Retina (tissue), 1 donor: Measurements from ENCODE around the gene NGEF.

ENCODE experiments used
- DNase-seq: peaks from one replicate; pipeline ENCODE4 v3.0.0-alpha.2; 2016

NGEF gene

DNA sequence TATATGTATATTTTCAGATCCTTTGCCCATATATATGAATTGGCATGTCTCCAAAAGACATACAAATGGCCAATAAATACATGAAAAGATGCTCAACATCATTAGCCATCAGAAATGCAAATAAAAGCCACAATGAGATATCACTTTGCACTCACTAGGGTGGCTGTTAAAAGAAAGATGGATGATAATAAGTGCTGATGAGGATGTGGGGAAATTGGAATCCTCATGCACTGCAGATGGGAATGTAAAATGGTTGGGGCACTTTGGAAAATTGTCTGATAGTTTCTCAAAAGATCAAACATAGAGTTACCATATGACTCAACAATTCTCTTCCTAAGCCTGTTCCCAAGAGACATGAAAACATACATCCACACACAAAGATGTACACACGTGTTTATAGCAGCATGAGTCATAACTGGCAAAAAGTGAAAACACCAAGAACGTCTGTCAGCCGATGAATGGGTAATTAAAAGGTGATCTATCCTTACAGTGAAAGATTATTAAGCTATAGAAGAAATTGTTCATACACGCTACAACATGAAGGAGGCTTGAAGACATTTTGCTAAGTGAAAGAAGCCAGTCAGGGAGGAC is 19.7 kb downstream of the NGEF start:
- DNase-seq = no peak

- no peak for DNase-seq
Observed at GRCh38 chr2:232986155-232986554, 26.9 kb downstream of the NGEF start.

GRCh38 chr2:232984451-232985207 is 28.4 kb downstream of the NGEF start:
- DNase-seq = no peak

DNA sequence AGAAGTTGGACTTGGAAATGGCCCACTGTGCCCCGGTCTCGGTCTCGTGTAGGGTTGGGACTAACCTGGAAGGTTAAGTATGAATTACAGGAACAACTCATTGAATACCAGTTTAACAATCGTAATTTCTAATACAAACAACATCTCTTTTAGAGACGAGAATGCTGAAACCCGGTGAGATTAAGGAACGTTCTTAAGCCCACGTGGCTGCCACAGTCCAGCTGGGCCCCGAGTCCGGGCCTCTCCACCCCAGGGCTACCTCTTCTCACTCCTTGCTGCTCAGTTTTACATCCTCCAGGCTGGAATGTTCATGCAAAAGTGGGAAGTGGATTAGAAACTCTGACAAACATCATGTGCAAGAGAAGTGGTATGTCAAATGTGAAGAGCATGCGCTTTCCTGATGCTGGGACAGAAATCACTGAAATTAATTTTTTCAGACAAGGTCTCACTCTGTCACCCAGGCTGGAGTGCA is 29.4 kb downstream of the NGEF start:
- no peak for DNase-seq

- DNase-seq = no peak
Observed at GRCh38 chr2:232982926-232983668, 30.0 kb downstream of the NGEF start.

GRCh38 chr2:232981767-232982360 is 31.2 kb downstream of the NGEF start:
- DNase-seq = no peak

- DNase-seq = no peak
Observed at GRCh38 chr2:232981356-232981755, 31.7 kb downstream of the NGEF start.

DNA sequence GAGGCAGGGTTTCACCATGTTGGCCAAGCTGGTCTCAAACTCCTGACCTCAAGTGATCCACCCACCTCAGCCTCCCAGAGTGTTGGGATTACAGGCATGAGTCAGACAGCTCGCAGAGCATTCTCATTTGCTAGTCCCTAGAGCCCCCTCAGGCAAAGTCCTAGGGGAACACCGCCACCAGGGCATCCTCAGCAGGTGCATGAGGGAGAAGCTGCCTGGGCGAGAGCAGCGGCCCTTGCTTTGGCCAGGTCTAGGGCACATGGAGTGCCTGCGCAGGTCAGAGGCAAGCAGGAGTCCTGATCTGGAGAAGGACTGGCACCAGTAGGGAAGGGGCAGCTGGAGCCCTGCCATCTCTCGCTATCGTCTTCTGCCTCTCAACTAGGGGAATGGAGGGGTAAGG is 32.4 kb downstream of the NGEF start:
- no peak for DNase-seq

DNA sequence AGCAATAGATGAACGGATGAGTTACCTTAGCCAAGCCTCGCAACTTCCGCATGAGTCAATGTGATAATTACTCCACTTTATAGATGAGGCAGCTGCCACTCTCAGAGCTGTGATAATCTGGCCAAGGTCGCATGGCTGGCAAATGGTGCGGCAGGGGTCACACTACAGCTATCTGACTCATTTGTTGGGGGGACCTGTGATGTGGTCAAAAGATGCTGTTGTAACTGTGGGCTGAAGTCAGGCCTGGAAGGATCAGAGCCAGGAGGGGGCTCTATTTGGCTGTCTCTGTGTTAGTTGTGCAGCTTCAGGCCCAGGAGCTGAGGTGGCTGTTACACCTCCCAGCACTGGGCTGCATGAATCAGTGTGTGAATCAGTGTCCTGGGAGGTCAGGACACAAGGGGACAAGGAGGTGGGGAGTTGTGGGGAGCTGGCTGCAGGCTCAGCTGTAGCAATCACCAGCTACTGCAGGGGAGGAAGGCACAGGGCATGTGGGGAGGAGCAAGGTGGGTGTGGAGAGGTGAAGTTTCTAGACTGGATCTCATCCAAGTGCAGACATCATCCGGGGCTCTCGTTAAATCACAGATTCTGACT is 33.1 kb downstream of the NGEF start:
- no peak for DNase-seq

- no peak for DNase-seq
Observed at GRCh38 chr2:232977438-232977971, 35.6 kb downstream of the NGEF start.

DNA sequence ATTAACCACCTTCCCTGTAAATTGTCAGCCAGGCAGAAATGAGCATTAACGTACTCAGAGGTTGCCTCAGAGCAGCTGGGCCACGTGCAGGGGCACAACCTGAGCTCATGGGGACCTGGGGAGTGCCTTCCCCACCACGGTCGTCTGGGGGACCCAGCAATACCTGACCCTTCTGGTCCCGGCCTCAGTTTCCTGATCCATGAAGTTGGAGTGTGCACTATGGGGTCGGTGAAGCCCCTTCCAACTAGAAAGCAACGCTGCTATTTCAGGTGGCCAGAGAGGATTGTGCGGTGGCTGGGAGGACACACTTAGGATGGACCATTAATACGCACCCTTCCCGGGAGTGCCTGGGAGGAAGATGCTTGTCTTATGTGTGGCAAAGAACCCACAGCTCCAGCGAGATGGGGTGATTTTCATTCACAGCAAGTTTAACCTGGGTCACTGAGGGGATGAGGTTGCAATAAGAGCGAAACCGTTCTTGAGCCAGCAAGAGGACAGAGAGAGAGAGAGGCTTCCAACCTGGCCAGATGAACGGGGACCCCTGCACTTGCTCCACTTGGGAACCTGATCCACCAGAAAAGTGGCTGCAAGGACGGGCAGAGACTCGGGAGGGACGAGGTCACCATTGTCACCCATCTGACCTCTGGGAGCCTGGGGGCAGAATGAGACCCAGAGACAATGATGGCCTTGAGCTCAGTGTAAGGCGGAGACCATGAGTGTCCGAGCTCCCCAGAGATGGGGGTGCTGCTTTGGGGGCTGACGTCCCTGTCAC is 36.2 kb downstream of the NGEF start:
- DNase-seq = no peak

- no peak for DNase-seq
Observed at GRCh38 chr2:232976176-232976575, 36.9 kb downstream of the NGEF start.

- DNase-seq = peak; percentile 55
Observed at GRCh38 chr2:232974396-232974795, 38.7 kb downstream of the NGEF start.

DNA sequence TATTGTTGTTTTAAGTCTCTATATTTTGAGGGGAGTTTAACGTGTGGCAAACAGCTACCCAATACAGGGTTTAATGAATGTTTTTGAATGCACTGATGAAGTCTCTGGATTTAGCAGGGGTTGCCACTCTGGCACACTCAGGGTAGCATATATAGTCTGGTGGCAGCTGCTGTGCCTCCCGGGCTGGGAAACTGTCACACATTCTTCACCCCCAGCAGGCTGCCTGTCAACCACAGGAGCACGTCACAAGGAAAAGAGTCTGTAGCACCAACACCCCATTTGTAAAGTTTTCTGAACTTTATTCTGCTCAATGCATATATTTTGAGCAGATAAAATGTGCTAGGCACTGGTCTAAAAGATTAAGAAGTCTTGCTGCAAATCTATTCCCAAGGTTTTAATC is 39.3 kb downstream of the NGEF start:
- DNase-seq = peak; percentile 29

- DNase-seq = no peak
Observed at GRCh38 chr2:232973011-232973735, 39.9 kb downstream of the NGEF start.

- DNase-seq = no peak
Observed at GRCh38 chr2:232971744-232972143, 41.3 kb downstream of the NGEF start.

DNA sequence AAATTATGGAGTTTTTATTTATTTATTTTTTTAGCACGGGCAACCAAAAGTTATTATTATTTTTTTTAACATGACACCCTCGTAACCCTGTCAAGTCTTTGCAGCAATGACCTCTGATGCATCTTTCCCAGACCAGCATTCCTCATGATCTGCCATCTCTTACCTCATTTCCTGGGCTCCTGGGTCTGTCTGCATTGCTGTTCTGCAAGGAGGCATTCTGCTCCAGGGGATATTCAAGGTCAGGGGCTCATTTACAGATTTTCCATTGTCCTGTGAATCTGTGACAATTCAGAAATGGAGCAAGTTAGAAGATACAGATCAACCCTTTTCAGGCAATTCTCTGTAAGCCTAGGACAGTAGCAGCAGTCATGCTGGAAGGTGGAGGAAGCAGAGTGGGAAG is 43.0 kb downstream of the NGEF start:
- DNase-seq = no peak

DNA sequence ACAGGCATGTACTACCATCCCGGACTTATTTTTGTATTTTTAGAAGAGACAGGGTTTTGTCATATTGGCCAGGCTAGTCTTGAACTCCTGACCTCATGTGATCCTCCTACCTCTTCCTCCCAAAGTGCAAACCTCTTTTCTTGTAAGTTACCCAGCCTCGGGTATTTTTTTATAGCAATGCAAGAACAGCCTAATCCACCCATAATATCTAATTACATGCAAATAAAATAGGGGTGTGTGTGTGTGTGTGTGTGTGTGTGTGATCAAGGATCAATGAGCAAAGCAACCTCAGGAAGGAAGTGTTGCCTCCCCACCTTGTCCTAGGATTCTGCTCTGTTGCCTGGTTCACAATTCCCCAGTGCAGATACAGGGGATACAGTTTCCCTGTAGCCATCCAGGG is 45.6 kb downstream of the NGEF start:
- no peak for DNase-seq

- DNase-seq = no peak
Observed at GRCh38 chr2:232966122-232966521, 46.9 kb downstream of the NGEF start.

DNA sequence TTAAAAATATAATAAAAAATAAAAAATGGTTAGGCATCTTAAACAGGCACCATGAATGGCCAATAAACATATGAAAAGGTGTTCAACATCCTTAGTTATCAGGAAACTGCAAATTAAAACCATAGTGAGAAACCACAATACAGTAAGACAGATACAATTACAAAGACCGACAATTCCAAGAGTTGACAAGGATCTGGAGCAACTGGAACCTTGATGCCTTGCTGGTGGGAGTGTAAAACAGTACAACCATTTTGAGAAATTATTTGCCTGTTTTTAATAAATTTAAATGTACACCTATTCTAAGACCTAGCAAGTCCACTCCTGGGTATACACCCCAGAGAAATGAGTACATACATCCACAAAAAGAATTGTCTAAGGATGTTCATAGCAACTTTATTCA is 49.1 kb downstream of the NGEF start:
- no peak for DNase-seq

- DNase-seq = no peak
Observed at GRCh38 chr2:232960862-232961261, 52.2 kb downstream of the NGEF start.
